K562 (cell line): ENCODE results near the gene DKC1. TPM values are rescaled to one million over a fixed set of nuclear protein-coding genes. Genes with fewer than 3 reads are reported as not detected.

ENCODE experiments used
- ATAC-seq: fragments of 200-7000 bp; cut with Tn5 transposase; 3 replicates; pipeline ENCODE4 v1.9.1; 2020; ENCODE audit warnings: moderate library complexity
- BruUV-seq: library from RNA; stranded (reverse); fragments of 400-500 nt; replicated peaks from 2 replicates; lab custom pipeline; 2021; lab: Mats Ljungman, UMichigan
- CTCF ChIA-PET: fragments of 300-600 bp; formaldehyde crosslinking; extraction: SDS; loops from one replicate; lab custom pipeline; 2021; ENCODE audit warnings: low intra/inter-chr PET ratio; lab: Yijun Ruan, JAX
- POLR2A ChIA-PET: fragments of 300-600, 350-650 bp; sonication (Branson Sonifier 250); formaldehyde crosslinking; extraction: SDS; loops from one replicate; lab custom pipeline; 2021; ENCODE audit warnings: antibody characterized with exemption, inconsistent platforms; lab: Yijun Ruan, JAX
- DNase-seq, 4 experiments: peaks; one replicate each; pipeline versions ENCODE4 v3.0.0 to v3.0.0-alpha.2; 2011 to 2018; ENCODE audit warnings: low spot score in 3 of 4, mixed read lengths in 3 of 4; ENCODE audit errors: extremely low read depth in 1 of 4
- FAIRE-seq: peaks from 2 replicates; lab custom pipeline; 2011; peaks lifted over from hg19 to GRCh38; lab: Jason Lieb, UNC
- H2AFZ ChIP-seq: 2 replicates; pipeline ENCODE4 v1.6.0; 2011; ENCODE audit warnings: low read depth, low read length, control low read depth, inconsistent platforms
- H3K27ac ChIP-seq: fragments of 200-600 bp; 3 replicates; pipeline ENCODE4 v1.8.0; 2011; ENCODE audit warnings: low read depth, mild to moderate bottlenecking, control low read depth, inconsistent platforms, low read length, moderate library complexity, mixed read lengths; ENCODE audit errors: extremely low read depth
- H3K27me3 ChIP-seq, 2 experiments: fragments of 300-600 bp in 1 of 2; 2 replicates in 1 of 2; 3 replicates in 1 of 2; pipeline versions ENCODE4 v1.6.0 to v1.8.0; 2011; ENCODE audit warnings: inconsistent platforms in 2 of 2, low read length in 2 of 2, mild to moderate bottlenecking in 1 of 2, mixed read lengths in 1 of 2, moderate library complexity in 1 of 2; ENCODE audit not compliant: control insufficient read depth in 2 of 2, insufficient read depth in 2 of 2
- H3K36me3 ChIP-seq: fragments of 300-600 bp; 3 replicates; pipeline ENCODE4 v1.8.0; 2011; ENCODE audit warnings: mild to moderate bottlenecking, low read length, inconsistent platforms; ENCODE audit not compliant: control insufficient read depth, insufficient read depth
- H3K4me1 ChIP-seq, 2 experiments: fragments of 200-600 bp in 1 of 2; replicated peaks in 1 of 2; 2 replicates in 1 of 2; 3 replicates in 1 of 2; pipeline versions ENCODE4 v1.5.1 to v1.8.0; 2011; ENCODE audit warnings: inconsistent platforms in 2 of 2, low read length in 2 of 2, mild to moderate bottlenecking in 1 of 2, mixed read lengths in 1 of 2, moderate library complexity in 1 of 2; ENCODE audit not compliant: control insufficient read depth in 2 of 2, insufficient read depth in 2 of 2
- H3K4me2 ChIP-seq: 2 replicates; pipeline ENCODE4 v1.6.1; 2011; ENCODE audit warnings: low read length, control low read depth, inconsistent platforms, mixed read lengths; ENCODE audit not compliant: insufficient read depth
- H3K4me3 ChIP-seq: fragments of 200-600 bp; sonication (generic), shearing (Covaris generic); 2 replicates; pipeline ENCODE4 v1.5.1; 2016; ENCODE audit warnings: control low read depth, inconsistent platforms
- H3K79me2 ChIP-seq: fragments of 200-600 bp; 3 replicates; pipeline ENCODE4 v1.8.0; 2011; ENCODE audit warnings: low read length, inconsistent platforms; ENCODE audit not compliant: control insufficient read depth, insufficient read depth
- H3K9ac ChIP-seq, 2 experiments: 2 replicates each; pipeline versions ENCODE4 v1.6.0 to v1.6.1; 2011; ENCODE audit warnings: low read depth in 2 of 2, low read length in 2 of 2, control low read depth in 1 of 2, inconsistent platforms in 1 of 2, mild to moderate bottlenecking in 1 of 2, mixed read lengths in 1 of 2; ENCODE audit not compliant: insufficient read depth in 1 of 2
- H3K9me1 ChIP-seq: one replicate; pipeline ENCODE4 v1.6.0; 2011; ENCODE audit warnings: inconsistent platforms, mild to moderate bottlenecking, low read length, moderate library complexity; ENCODE audit not compliant: control insufficient read depth, insufficient read depth
- H3K9me3 ChIP-seq: replicated peaks from 2 replicates; pipeline ENCODE4 v1.5.1; 2011; ENCODE audit warnings: low read depth, low read length, inconsistent platforms; ENCODE audit not compliant: control insufficient read depth, insufficient read depth
- H4K20me1 ChIP-seq: replicated peaks from 2 replicates; pipeline ENCODE4 v1.6.1; 2011; ENCODE audit warnings: low read length, inconsistent platforms, mixed read lengths; ENCODE audit not compliant: control insufficient read depth, insufficient read depth
- BRD9 ChIP-seq: fragments of 450-650 bp; IDR thresholded peaks from 2 replicates; pipeline ENCODE4 v1.6.1; 2018; ENCODE audit warnings: low read depth; ENCODE audit not compliant: partially characterized antibody
- CBFB ChIP-seq: sonication (generic); formaldehyde crosslinking; IDR thresholded peaks from 2 replicates; pipeline ENCODE4 v1.4.0; 2020; ENCODE audit warnings: mild to moderate bottlenecking, missing genetic modification reagents
- CHD1 ChIP-seq: fragments of 200-600 bp; sonication (generic); IDR thresholded peaks from one replicate; pipeline ENCODE4 v1.6.1; 2012; ENCODE audit warnings: mild to moderate bottlenecking, moderate library complexity, low read length, inconsistent platforms
- FOXP1 ChIP-seq: sonication (generic); formaldehyde crosslinking; IDR thresholded peaks from 2 replicates; pipeline ENCODE4 v1.8.0; 2022; ENCODE audit warnings: mild to moderate bottlenecking, missing genetic modification reagents
- KDM2B ChIP-seq: fragments of 250-450 bp; sonication (Bioruptor Pico); IDR thresholded peaks from 2 replicates; pipeline ENCODE4 v1.8.0; 2021; ENCODE audit warnings: mild to moderate bottlenecking, moderate library complexity
- NRF1 ChIP-seq, 2 experiments: fragments of 450-650 bp; IDR thresholded peaks in 1 of 2; conservative IDR thresholded peaks in 1 of 2; 2 replicates each; pipeline ENCODE4 v1.6.1; 2014; ENCODE audit warnings: mild to moderate bottlenecking in 2 of 2
- OTX1 ChIP-seq: fragments of 450-650 bp; formaldehyde crosslinking; IDR thresholded peaks from 2 replicates; pipeline ENCODE4 v1.4.0; 2022; ENCODE audit warnings: mild to moderate bottlenecking
- PHF8 ChIP-seq: fragments of 200-600 bp; sonication (generic); IDR thresholded peaks from 2 replicates; pipeline ENCODE4 v1.6.1; 2012; ENCODE audit warnings: mixed run types, mild to moderate bottlenecking, inconsistent platforms, low read length, moderate library complexity, borderline replicate concordance
- POLR2A ChIP-seq: fragments of 450-650 bp; conservative IDR thresholded peaks from 2 replicates; pipeline ENCODE4 v1.6.1; 2016
- RBM15 ChIP-seq: fragments of 200-400 bp; formaldehyde crosslinking; IDR thresholded peaks from 2 replicates; pipeline ENCODE4 v1.6.1; 2018; ENCODE audit warnings: mild to moderate bottlenecking, low read length, moderate library complexity; ENCODE audit not compliant: insufficient read depth
- SLC30A9 ChIP-seq: fragments of 250-450 bp; sonication (Bioruptor Pico); IDR thresholded peaks from 2 replicates; pipeline ENCODE4 v1.8.0; 2022; ENCODE audit warnings: mild to moderate bottlenecking, moderate library complexity
- SMARCE1 ChIP-seq: fragments of 450-650 bp; IDR thresholded peaks from 2 replicates; pipeline ENCODE4 v1.7.1; 2016; ENCODE audit warnings: mild to moderate bottlenecking
- SPI1 ChIP-seq: IDR thresholded peaks from 2 replicates; pipeline ENCODE4 v1.6.1; 2011; ENCODE audit warnings: low read depth, low read length, control low read depth, borderline replicate concordance
- YY1 ChIP-seq, 3 experiments: IDR thresholded peaks; 2 replicates each; pipeline ENCODE4 v1.6.1; 2011; ENCODE audit warnings: low read length in 2 of 3, mild to moderate bottlenecking in 2 of 3, moderate library complexity in 2 of 3, borderline replicate concordance in 1 of 3, control low read depth in 1 of 3, low read depth in 1 of 3; ENCODE audit not compliant: insufficient read depth in 3 of 3, insufficient replicate concordance in 2 of 3, control insufficient read depth in 1 of 3, insufficient read length in 1 of 3; ENCODE audit errors: extremely low read depth in 1 of 3
- ZC3H11A ChIP-seq: IDR thresholded peaks from 2 replicates; pipeline ENCODE4 v1.6.1; 2012; ENCODE audit warnings: low read depth, low read length, improper control_type of control experiment
- ZNF24 ChIP-seq: fragments of 450-650 bp; IDR thresholded peaks from 2 replicates; pipeline ENCODE4 v1.6.1; 2016
- ZNF324 ChIP-seq: fragments of 250-450 bp; sonication (Bioruptor Pico); IDR thresholded peaks from 2 replicates; pipeline ENCODE4 v1.4.0; 2020; ENCODE audit warnings: mild to moderate bottlenecking
- ZNF444 ChIP-seq: fragments of 250-450 bp; sonication (Bioruptor Pico); IDR thresholded peaks from 2 replicates; pipeline ENCODE4 v1.4.0; 2020; ENCODE audit warnings: mild to moderate bottlenecking, moderate library complexity
- ZNF57 ChIP-seq: fragments of 450-650 bp; formaldehyde crosslinking; IDR thresholded peaks from 2 replicates; pipeline ENCODE4 v1.4.0; 2020; ENCODE audit warnings: mild to moderate bottlenecking, moderate library complexity
- ZNF77 ChIP-seq: fragments of 250-450 bp; sonication (Bioruptor Pico); IDR thresholded peaks from 2 replicates; pipeline ENCODE4 v1.5.0; 2020
- ZNF830 ChIP-seq: fragments of 250-450 bp; sonication (Bioruptor Pico); IDR thresholded peaks from 2 replicates; pipeline ENCODE4 v1.5.0; 2021; ENCODE audit warnings: mild to moderate bottlenecking
- WGBS: fragments of 100-300 bp; shearing (Covaris generic); methylation state at CpG from one replicate; pipeline ENCODE4 v1.1.6; 2016; ENCODE audit warnings: low coverage, mixed read lengths; ENCODE audit not compliant: insufficient coverage; ENCODE audit errors: missing lambda C conversion rate; 5-methylcytosine and 5-hydroxymethylcytosine counted together
- in situ Hi-C: fragments of 300-500 bp; cut with MboI; formaldehyde crosslinking; loops from 4 replicates; pipeline ENCODE4 v1.15.0; 2018; ENCODE audit warnings: inconsistent platforms, mixed read lengths
- intact Hi-C: fragments of 100-400 bp; cut with micrococcal nuclease; formaldehyde crosslinking; loops from 2 replicates; pipeline ENCODE4 v1.14.2; 2022
- polyA plus RNA-seq, 8 experiments: library from polyadenylated mRNA; depleted of rRNA in 4 of 8; stranded (reverse) in 5 of 8; unstranded in 3 of 8; fragments of >200 nt; fragmentation: Nextera tagmentation in 2 of 8; fragmentation: Illumina TruSeq in 1 of 8; extraction: Ambion mirVana in 2 of 8; extraction: Trizol in 1 of 8; gene quantifications; 2 replicates each; pipeline versions ENCODE4 v1.2.1 to v1.2.3, GENCODE V29; 2011 to 2014; ENCODE audit warnings: inconsistent platforms in 1 of 8, missing spikeins in 1 of 8
- total RNA-seq, 7 experiments: library from RNA; depleted of rRNA in 6 of 7; stranded (reverse); fragments of >200 nt in 6 of 7; fragmentation: Illumina TruSeq in 2 of 7; extraction: Trizol in 2 of 7; gene quantifications; 2 replicates each; pipeline versions ENCODE4 v1.2.1 to v1.2.3, GENCODE V29; 2011 to 2021; ENCODE audit warnings: low replicate concordance in 1 of 7
- TF ChIP-seq, protein P1 (sequence below): sonication (generic); formaldehyde crosslinking; IDR thresholded peaks from 2 replicates; pipeline ENCODE4 v1.8.0; 2022; ENCODE audit warnings: missing genetic modification reagents, mild to moderate bottlenecking, moderate library complexity, borderline replicate concordance

DKC1 gene
- total and polyA plus RNA-seq, 9 of the 15 experiments (the other 6 are each of a cell fraction or from before 2014, with no cell fraction given): 205 to 313 (median 219) TPM

DNA sequence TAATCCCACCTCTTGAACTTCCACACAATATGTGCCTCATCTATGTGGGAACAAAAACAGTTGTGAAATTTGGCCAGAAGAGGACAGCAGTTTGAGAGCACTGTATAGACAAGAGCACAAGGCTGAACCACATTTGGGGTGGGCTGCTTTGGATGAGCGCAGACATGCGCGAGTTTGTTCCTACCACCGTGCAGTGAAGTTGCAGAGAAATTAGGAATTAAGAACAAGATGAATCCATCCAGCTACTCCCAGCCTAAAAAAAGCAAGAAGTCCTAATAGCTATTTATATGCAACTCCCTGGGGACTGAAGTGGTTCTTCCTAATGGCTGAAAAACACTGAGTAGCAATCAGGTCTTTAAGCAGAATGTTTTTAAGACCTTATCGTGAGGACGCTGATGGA is 12.8 kb upstream of the DKC1 start (continued):
- TF ChIP-seq BRD9 (peak; percentile 32), KDM2B (no peak), POLR2A (no peak), RBM15 (no peak), ZNF24 (no peak), SLC30A9 (CRISPR knock-in tag) (no peak), ZNF830 (CRISPR knock-in tag) (no peak), ZNF57 (CRISPR knock-in tag) (no peak), OTX1 (CRISPR knock-in tag) (no peak), NRF1 (conservative IDR thresholded peaks at IDR 0.05 in 1 of 2, IDR thresholded peaks at IDR 0.05 in 1 of 2) (peak; percentile 67 to 74)

DNA sequence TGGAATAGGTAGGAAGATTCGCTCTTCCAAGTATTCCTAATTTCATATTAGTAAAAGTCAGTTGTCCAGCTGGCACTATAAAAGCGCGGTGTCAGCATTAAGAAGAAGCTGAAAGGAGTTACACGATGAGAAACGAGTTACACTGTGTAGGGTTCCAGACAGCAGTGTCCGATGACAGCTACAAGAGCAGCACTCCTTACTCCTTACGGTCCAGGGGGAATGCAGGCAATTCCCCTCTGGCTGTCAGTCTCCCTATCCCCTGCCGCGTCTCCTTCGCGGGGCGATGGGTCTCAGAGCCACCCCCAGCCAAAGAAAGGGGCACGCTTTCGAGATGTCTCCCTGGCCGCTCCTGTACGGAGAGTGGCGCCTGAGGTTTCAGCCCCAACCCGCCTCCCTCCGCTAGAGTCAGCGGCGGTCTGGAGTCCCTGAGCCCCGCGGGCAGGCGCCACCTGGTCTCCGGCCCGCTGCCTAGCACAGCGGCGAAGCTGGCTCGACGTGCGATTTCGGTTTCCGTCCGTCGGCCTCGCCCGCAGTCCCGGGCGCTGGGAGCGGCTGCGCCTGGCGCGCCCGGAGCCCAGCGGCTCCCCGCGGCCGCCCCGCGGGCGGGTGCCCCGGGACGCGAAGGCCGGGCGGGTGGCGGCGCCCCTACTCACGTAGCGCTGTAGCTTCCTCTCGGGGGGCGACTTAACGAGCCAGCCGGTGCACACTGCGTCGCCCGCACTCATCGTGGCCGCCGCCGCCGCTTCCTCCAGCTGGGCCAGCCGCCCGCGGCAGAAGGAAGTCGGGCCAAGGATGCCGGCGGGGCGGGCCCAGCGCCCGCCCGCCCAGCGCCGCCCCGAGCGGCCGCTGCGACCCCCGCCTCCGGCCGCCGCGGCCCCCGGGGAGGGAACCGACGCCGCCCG is 12.1 kb upstream of the DKC1 start, which contains the start of gene GAB3:
GAB3 (minus strand) TSS at position 777 of the 902 bp plus-strand sequence; CDS start at position 725, 52 bp downstream.
- H3K4me1 ChIP-seq: peaks cover 20 to 29% of the 10 kb centered on the region in 2 experiments; a peak in 3 of 5 replicates
- H3K9ac ChIP-seq: peak within 1 kb of the TSS; percentile 91 to 92
- in situ Hi-C loops: no loop called here
- peaks cover 47% of the 10 kb centered on the region for H3K79me2 ChIP-seq
- no peaks in the 10 kb centered on the region for H3K27me3 ChIP-seq
- ChIA-PET CTCF (interaction anchor here (0.6 kb wide), 1 partner anchor 201 kb away, joined by 3 read pairs; no protein-coding TSS in a partner anchor), POLR2A (interaction anchor here (0.9 to 1.8 kb wide), 5 partner anchors 10 to 26 kb away, joined by 4 to 13 read pairs (median 5); partner anchors contain the start of gene DKC1)
- DNase-seq: peak in 3 of 4 experiments; percentile 27 to 52 (median 41)
- peak; percentile 61 for ATAC-seq
- intact Hi-C loops: no loop called here
- H3K9me1 ChIP-seq: no peaks in the 10 kb centered on the region
- H3K4me3 ChIP-seq: peak within 1 kb of the TSS; percentile 69
- peak within 1 kb of the TSS; percentile 94 for H3K4me2 ChIP-seq
- H4K20me1 ChIP-seq: no peaks in the 10 kb centered on the region
- peak within 1 kb of the TSS; percentile 81 for H2AFZ ChIP-seq
- no peaks in the 10 kb centered on the region for H3K9me3 ChIP-seq
- no peaks in the 10 kb centered on the region for H3K36me3 ChIP-seq
- BruUV-seq: no TSS peak
- no peak for FAIRE-seq
- peak within 1 kb of the TSS; percentile 91 for H3K27ac ChIP-seq
- WGBS: 0% methylated on average over 35 of the region's 98 CpGs
- no peak for TF ChIP-seq CHD1
- TF ChIP-seq CBFB (CRISPR knock-in tag): no peak
- peak in 1 of 3 experiments; percentile 9 for TF ChIP-seq YY1 (IDR thresholded peaks at IDR 0.05; ENCODE audit: borderline replicate concordance in 1 of 3, control insufficient read depth in 1 of 3, extremely low read depth in 1 of 3, insufficient read depth in 3 of 3, insufficient read length in 1 of 3, insufficient replicate concordance in 2 of 3, low read depth in 1 of 3, low read length in 2 of 3)
- 0 out of 2 replicates have a peak, but pooled peaks have one; percentile 10 for TF ChIP-seq PHF8
- TF ChIP-seq ZNF324 (CRISPR knock-in tag): no peak
- TF ChIP-seq ZC3H11A: no peak
- no peak for TF ChIP-seq FOXP1 (CRISPR knock-in tag)
- TF ChIP-seq SPI1: no peak
- TF ChIP-seq SMARCE1: 0 out of 2 replicates have a peak, but pooled peaks have one; percentile 9
- no peak for TF ChIP-seq ZNF444 (CRISPR knock-in tag)
- TF ChIP-seq, protein P1, sequence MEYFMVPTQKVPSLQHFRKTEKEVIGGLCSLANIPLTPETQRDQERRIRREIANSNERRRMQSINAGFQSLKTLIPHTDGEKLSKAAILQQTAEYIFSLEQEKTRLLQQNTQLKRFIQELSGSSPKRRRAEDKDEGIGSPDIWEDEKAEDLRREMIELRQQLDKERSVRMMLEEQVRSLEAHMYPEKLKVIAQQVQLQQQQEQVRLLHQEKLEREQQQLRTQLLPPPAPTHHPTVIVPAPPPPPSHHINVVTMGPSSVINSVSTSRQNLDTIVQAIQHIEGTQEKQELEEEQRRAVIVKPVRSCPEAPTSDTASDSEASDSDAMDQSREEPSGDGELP (CRISPR knock-in tag): no peak; the same call in 1 of the 2 replicates
- TF ChIP-seq ZNF77: no peak
